NCI-H2196 treated with DMSO at 0.1 percent for 48 hours (cell line): ENCODE data around the gene PEAR1.

Experiments used
- DNase-seq: peaks from one replicate; lab custom pipeline; 2025; ENCODE audit not compliant: unreplicated experiment; lab: John Stamatoyannopoulos, UW

The PEAR1 gene

DNA sequence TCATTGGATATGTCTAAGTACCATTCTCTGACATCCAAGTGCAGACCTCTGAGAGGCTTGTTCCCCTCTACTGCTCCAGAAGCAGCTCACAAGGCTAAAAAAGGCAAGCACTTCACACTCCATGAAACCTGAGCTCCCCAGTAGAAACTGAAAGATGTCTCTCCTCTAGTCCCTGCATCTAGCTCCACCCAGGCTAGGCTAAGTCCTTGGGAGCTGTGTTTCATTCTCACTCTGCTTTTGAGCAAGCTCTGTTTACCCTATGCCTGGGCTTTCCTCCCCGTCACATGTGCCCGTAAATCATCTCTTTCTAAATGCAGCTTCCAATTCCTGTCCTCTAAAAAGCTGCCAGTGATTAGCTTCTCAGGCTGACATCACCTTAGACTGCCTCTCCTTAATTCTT, 65.9 kb downstream of the PEAR1 start:
- DNase-seq: peak; percentile 44

DNA sequence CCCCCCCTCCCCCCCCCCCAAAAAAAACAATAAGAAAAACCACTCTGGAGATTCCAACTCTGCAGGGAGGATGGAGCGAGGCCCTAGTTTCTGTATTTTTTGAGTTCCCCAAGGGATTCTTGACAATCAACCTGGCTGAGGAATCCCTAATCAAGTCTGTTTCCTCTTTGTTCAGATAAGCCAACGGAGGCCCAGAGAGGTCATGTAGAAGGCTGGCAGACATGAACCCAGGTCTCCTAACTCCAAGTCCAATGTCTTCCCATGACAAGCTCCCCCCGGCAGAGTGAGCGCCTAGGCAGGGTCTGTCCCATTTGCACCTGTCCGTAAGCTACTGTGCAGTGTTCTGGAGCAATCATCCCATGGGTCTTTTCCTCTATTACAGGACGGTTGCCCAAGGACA, 66.4 kb downstream of the PEAR1 start:
- no peak for DNase-seq

DNA sequence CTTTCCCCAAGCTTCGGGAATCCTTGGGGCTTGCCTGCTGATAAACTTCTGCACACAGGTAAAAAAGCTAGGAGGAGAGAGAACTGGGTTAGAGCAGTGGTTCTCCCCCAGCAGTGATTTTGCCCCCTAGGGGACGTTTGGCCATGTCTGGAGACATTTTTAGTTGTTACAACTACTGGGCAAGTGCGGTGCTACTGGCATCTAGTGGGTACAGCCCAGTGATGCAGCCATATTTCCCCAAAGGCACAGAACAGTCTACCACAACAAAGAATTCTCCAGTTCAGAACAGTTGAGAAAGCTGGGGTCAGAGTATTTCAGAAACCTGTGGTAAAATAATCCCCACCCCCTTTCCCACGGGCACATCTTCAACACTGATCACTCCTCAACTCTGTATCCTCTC, 68.2 kb downstream of the PEAR1 start:
- no peak for DNase-seq

DNA sequence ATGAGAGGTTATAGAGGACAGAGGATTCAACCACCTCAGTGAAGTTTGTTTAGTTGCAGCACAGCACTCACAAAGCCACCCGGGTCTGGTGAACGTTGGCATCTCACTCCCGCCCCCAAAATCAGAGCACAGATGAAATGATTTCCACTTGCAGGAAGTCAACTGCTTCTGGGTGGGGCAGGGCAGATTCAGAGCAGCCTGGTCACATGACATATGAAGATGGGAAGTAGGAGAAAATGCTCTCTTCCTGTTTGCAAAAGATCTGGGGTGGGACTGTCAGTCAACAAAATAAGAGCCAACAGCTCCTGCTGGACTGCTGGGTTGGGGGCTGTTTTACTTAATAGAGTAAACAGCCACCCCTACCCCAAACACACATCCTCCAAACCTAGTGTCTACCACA, 70.1 kb downstream of the PEAR1 start:
- DNase-seq: no peak

DNA sequence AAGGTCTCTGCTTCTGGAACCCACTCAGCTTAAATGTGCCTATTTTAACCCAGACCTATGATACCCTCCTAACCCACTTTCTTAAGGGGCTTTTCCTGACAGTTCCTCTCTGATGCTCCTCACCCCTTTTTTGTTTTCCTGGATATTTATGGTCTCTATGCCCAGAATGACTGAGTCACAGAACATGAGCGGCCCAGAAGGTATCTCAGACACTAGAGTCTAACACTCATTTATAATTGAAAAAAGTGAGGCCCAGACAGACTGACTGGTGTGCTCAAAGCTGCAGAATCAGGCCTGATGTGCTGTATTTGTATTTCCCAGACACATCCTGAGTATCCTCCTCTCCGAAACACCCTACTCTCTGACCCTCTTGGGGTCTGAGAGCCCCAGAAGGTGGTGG, 70.9 kb downstream of the PEAR1 start:
- no peak for DNase-seq
